Measurements from ENCODE around the gene METTL27. TPM values are rescaled to one million over a fixed set of nuclear protein-coding genes. Genes with fewer than 3 reads are reported as not detected.

Gene METTL27
- total RNA-seq, 1 donor from 2014 or later, result not detected

DNA sequence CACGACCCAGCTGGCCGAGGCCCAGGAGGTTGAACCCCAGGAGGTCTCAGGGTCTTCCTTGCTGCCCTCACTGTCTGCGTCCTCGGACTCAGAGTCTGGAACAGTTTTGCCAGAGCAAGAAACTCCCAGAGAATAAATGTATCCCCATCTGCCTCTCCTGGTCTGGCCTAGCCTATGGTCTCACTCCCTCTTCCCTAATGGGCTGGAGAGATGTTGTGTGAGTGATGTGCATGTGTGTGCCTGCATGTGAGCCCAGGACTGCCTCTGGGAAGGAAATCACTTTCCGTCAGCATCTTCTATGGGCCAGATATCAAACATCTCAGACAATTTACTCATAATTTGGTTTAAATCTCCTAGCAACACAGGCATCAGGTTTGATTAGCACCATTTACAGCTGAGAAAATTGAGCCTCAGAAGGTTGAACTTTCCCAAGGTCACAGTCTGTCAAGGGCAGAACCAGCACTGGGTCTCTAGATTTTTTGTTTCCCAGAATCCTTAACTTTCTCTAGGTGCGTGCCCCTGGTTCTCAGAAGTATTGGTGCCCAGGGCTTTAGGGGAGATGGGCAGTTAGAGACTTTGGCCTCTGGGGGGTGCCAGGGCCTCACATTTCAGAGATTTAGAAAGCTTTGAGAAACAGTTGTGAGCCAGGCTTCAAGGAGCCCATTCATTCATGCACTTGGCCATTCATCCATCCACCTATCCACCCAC is 23.6 kb upstream of the METTL27 start:
- Histone ChIP-seq H3K27ac (no peak overlapping the region), H3K9me3 (no peaks in the 10 kb centered on the region), H3K27me3 (no peaks in the 10 kb centered on the region), H3K36me3 (no peaks in the 10 kb centered on the region), H3K4me3 (no peak overlapping the region), H3K4me1 (peaks cover 20% of the 10 kb centered on the region)
- no peak for TF ChIP-seq POLR2A (IDR thresholded peaks at IDR 0.05)
- TF ChIP-seq, protein P1, sequence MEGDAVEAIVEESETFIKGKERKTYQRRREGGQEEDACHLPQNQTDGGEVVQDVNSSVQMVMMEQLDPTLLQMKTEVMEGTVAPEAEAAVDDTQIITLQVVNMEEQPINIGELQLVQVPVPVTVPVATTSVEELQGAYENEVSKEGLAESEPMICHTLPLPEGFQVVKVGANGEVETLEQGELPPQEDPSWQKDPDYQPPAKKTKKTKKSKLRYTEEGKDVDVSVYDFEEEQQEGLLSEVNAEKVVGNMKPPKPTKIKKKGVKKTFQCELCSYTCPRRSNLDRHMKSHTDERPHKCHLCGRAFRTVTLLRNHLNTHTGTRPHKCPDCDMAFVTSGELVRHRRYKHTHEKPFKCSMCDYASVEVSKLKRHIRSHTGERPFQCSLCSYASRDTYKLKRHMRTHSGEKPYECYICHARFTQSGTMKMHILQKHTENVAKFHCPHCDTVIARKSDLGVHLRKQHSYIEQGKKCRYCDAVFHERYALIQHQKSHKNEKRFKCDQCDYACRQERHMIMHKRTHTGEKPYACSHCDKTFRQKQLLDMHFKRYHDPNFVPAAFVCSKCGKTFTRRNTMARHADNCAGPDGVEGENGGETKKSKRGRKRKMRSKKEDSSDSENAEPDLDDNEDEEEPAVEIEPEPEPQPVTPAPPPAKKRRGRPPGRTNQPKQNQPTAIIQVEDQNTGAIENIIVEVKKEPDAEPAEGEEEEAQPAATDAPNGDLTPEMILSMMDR (IDR thresholded peaks at IDR 0.05), result peak; percentile 51 to 58 (median 52)
- DNase-seq (ENCODE audit: extremely low spot score in 2 of 2), result no peak
- intact Hi-C loops (cut with DNase I), result no loop called here

DNA sequence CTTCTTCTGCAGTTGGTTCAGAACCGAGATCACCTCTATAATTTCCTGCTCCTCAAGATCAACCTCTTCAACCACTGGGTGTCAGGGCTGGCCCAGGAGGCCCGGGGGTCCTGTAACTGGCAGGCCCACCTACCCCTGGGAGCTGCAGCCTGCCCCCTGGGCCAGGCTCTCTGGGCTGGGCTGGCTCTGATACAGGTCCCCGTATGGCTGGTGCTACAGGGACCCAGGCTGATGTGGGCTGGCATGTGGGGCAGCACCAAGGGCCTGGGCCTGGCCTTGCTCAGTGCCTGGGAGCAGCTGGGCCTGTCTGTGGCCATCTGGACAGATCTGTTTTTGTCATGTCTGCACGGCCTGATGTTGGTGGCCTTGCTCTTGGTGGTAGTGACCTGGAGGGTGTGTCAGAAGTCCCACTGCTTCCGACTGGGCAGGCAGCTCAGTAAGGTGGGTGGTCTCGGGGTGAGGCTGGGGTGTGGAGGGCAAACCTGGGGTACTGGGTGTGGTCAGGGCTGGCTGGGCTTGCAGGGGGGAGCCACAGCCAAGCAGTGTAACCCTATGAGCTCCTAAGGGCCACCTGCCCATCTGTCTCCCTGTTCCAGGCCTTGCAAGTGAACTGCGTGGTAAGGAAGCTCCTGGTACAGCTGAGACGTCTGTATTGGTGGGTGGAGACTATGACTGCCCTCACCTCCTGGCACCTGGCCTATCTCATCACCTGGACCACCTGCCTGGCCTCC is 22.8 kb upstream of the METTL27 start:
- Histone ChIP-seq H3K4me3 (no peak overlapping the region), H3K36me3 (no peaks in the 10 kb centered on the region), H3K27me3 (no peaks in the 10 kb centered on the region), H3K27ac (no peak overlapping the region), H3K9me3 (no peaks in the 10 kb centered on the region), H3K4me1 (peaks cover 15% of the 10 kb centered on the region)
- TF ChIP-seq POLR2A (IDR thresholded peaks at IDR 0.05) (no peak), POLR2AphosphoS5 (IDR thresholded peaks at IDR 0.05; ENCODE audit: insufficient read depth in 1 of 2, low read depth in 1 of 2) (no peak)
- TF ChIP-seq, protein P1 (IDR thresholded peaks at IDR 0.05), result no peak
- no peak for DNase-seq (ENCODE audit: extremely low spot score in 2 of 2)
- intact Hi-C loops (cut with DNase I), result no loop called here

- intact Hi-C loops (cut with DNase I), result no loop called here
- TF ChIP-seq, protein P1 (IDR thresholded peaks at IDR 0.05), result no peak
- no peak for TF ChIP-seq POLR2A (IDR thresholded peaks at IDR 0.05)
- no peak for TF ChIP-seq POLR2AphosphoS5 (IDR thresholded peaks at IDR 0.05; ENCODE audit: insufficient read depth in 1 of 2, low read depth in 1 of 2)
Measured at GRCh38 chr7:73861305-73861704, 19.0 kb upstream of the METTL27 start.

GRCh38 chr7:73860859-73861258 is 18.5 kb upstream of the METTL27 start, which contains the start of gene TMEM270:
TSS of gene TMEM270 (plus strand) at chr7:73861159. CDS start at chr7:73861195, 36 bp downstream.
- Histone ChIP-seq H3K27me3 (no peaks in the 10 kb centered on the region), H3K4me1 (peaks cover 1% of the 10 kb centered on the region), H3K9me3 (no peaks in the 10 kb centered on the region), H3K36me3 (no peaks in the 10 kb centered on the region), H3K27ac (no peak within 1 kb of the TSS), H3K4me3 (no peak within 1 kb of the TSS)
- TF ChIP-seq, protein P1 (IDR thresholded peaks at IDR 0.05), result no peak
- TF ChIP-seq POLR2A (IDR thresholded peaks at IDR 0.05), result no peak
- no peak for TF ChIP-seq POLR2AphosphoS5 (IDR thresholded peaks at IDR 0.05; ENCODE audit: insufficient read depth in 1 of 2, low read depth in 1 of 2)
- DNase-seq (ENCODE audit: extremely low spot score in 2 of 2), result no peak
- intact Hi-C loops (cut with DNase I), result no loop called here

More at GRCh38 chr7:73861305-73861704, 19.0 kb upstream of the METTL27 start:
- no peak overlapping the region for H3K27ac ChIP-seq
- no peak overlapping the region for H3K4me3 ChIP-seq
- H3K27me3 ChIP-seq, result no peaks in the 10 kb centered on the region
- no peak for DNase-seq (ENCODE audit: extremely low spot score in 2 of 2)
- no peaks in the 10 kb centered on the region for H3K36me3 ChIP-seq
- no peaks in the 10 kb centered on the region for H3K4me1 ChIP-seq
- H3K9me3 ChIP-seq, result no peaks in the 10 kb centered on the region

DNA sequence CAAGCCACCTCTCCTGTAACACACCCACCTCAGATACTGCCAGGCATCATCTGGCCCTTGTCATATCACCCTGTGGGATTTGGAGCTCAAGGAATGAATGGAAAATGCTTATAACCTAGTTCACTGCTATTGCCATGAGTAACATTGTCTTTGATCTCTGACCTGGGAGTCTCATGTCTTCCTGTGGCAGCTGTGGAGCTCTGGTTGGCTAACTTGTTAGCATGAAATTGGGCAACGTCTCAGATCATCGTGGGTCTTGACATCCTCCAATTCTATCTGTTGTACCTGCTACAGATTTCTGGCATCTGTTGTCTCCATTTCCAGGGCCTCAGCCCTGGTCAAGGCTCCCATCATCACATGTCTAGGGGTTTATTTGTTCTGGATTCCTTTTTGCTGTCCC is 16.5 kb upstream of the METTL27 start:
- H3K27ac ChIP-seq, result no peak overlapping the region
- TF ChIP-seq POLR2A (IDR thresholded peaks at IDR 0.05), result no peak
- no peak for TF ChIP-seq POLR2AphosphoS5 (IDR thresholded peaks at IDR 0.05; ENCODE audit: insufficient read depth in 1 of 2, low read depth in 1 of 2)
- TF ChIP-seq, protein P1 (IDR thresholded peaks at IDR 0.05), result no peak

More for the DNA sequence above, 16.5 kb upstream of the METTL27 start:
- no peak for DNase-seq (ENCODE audit: extremely low spot score in 2 of 2)
- H3K4me3 ChIP-seq, result no peak overlapping the region
- intact Hi-C loops (cut with DNase I), result no loop called here
- peaks cover 5% of the 10 kb centered on the region for H3K4me1 ChIP-seq
- no peaks in the 10 kb centered on the region for H3K36me3 ChIP-seq
- H3K27me3 ChIP-seq, result no peaks in the 10 kb centered on the region
- no peaks in the 10 kb centered on the region for H3K9me3 ChIP-seq
